Endodermal cell (in vitro differentiated cells): ENCODE measurements around the gene DNAAF3. TPM values are rescaled to one million over a fixed set of nuclear protein-coding genes. Genes with fewer than 3 reads are reported as not detected.
A peak's percentile ranks its signal among the peaks of the same experiment; 100 is the strongest.

ENCODE experiments used
- DNase-seq: peaks from one replicate; pipeline ENCODE4 v3.0.0-alpha.2; 2017
- H3K27ac ChIP-seq: 2 replicates; pipeline ENCODE4 v1.5.1; 2013; ENCODE audit warnings: mild to moderate bottlenecking, low read depth, low read length, moderate library complexity
- H3K27me3 ChIP-seq: 2 replicates; pipeline ENCODE4 v1.6.1; 2013; ENCODE audit warnings: mild to moderate bottlenecking, low read length, moderate library complexity; ENCODE audit not compliant: insufficient read depth, control insufficient read depth, poor library complexity, severe bottlenecking
- H3K36me3 ChIP-seq: 2 replicates; pipeline ENCODE4 v1.7.0; 2013; ENCODE audit warnings: mild to moderate bottlenecking, low read length, moderate library complexity; ENCODE audit not compliant: control insufficient read depth, insufficient read depth
- H3K4me1 ChIP-seq: one replicate; pipeline ENCODE4 v1.7.0; 2013; ENCODE audit warnings: low read length; ENCODE audit not compliant: control insufficient read depth, insufficient read depth
- H3K4me3 ChIP-seq: 2 replicates; pipeline ENCODE4 v1.5.1; 2013; ENCODE audit warnings: mild to moderate bottlenecking, low read length, moderate library complexity
- H3K9ac ChIP-seq: 2 replicates; pipeline ENCODE4 v1.6.1; 2013; ENCODE audit warnings: mild to moderate bottlenecking, low read length, moderate library complexity; ENCODE audit not compliant: poor library complexity, severe bottlenecking; ENCODE audit errors: extremely low read depth
- H3K9me3 ChIP-seq: 2 replicates; pipeline ENCODE4 v1.6.1; 2013; ENCODE audit warnings: mild to moderate bottlenecking, low read length, moderate library complexity; ENCODE audit not compliant: control insufficient read depth
- H3K27ac Mint-ChIP-seq: 2 replicates; pipeline ENCODE4 v1.8.0; 2020; ENCODE audit warnings: mixed read lengths
- H3K27me3 Mint-ChIP-seq: 2 replicates; pipeline ENCODE4 v1.8.0; 2021; ENCODE audit warnings: mild to moderate bottlenecking, mixed read lengths; ENCODE audit not compliant: insufficient read depth
- H3K36me3 Mint-ChIP-seq: 2 replicates; pipeline ENCODE4 v1.8.0; 2020; ENCODE audit warnings: low read depth, mixed read lengths
- H3K4me1 Mint-ChIP-seq: 2 replicates; pipeline ENCODE4 v1.8.0; 2020; ENCODE audit warnings: mixed read lengths
- H3K4me3 Mint-ChIP-seq: 2 replicates; pipeline ENCODE4 v1.8.0; 2020; ENCODE audit warnings: mild to moderate bottlenecking, moderate library complexity, mixed read lengths
- H3K9me3 Mint-ChIP-seq: 2 replicates; pipeline ENCODE4 v1.8.0; 2020; ENCODE audit warnings: mild to moderate bottlenecking, mixed read lengths
- whole genome bisulfite sequencing, 2 experiments: methylation state at CpG; one replicate each; pipeline versions ENCODE4 v1.1.5 to v1.1.7; 2013; ENCODE audit warnings: missing lambda C conversion rate in 2 of 2, mixed read lengths in 1 of 2; ENCODE audit not compliant: insufficient coverage in 1 of 2, insufficient read length in 1 of 2; 5-methylcytosine and 5-hydroxymethylcytosine counted together
- total RNA-seq, 2 donors: library from RNA; stranded (reverse); fragmentation: NEBNext Ultra II Directional in 1 of 2; extraction: Animal tissue kit (Norgen Biotek cat#: 25700) in 1 of 2; gene quantifications; 2 replicates in 1 of 2; 3 replicates in 1 of 2; pipeline ENCODE4 v1.2.1, GENCODE V29; 2021
- TF ChIP-seq, protein P1 (sequence below): fragments of 200-600 bp; sonication (generic); conservative IDR thresholded peaks from 2 replicates; pipeline ENCODE4 v1.5.0; 2021; ENCODE audit warnings: antibody characterized with exemption, mild to moderate bottlenecking

Gene DNAAF3
- total RNA-seq, 2 donors from 2014 or later, result 5.9 to 9.5 TPM

DNA sequence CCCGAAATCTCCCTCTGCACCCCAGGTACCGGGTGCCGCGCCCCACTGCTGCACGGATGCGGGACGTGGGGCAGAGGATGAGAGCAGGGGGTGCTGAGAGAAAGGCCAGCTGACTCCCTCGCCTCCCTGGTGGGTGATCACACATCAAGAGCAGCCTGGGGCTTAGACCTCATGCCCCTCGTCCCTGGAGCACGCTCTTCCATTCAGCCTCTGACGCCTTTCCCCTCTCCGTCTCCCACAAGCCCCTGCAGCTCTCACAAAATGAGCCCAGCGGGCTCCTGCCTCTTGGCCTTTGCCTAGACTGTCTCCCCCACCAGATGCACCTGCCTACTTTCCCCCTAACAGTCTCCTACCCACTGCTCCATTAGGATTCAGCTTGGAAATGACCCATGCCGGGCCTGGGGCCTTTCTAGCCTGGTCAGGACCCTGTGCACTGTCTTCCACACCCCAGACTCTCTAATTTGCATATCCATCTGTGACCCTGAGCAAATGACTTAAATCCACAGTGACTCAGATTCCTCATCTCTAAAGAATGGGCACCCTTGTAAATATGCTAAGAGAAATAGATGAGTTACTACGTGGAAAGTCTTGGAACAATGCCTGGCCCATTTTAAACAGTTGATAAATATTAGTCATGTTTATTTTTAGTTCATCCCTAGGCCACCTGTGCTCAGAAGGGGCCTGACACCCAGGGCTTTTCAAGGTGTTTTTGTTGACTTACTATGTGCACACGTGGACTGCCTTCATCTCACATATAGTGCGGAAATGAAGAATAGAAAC, 43.5 kb upstream of the DNAAF3 start:
- whole genome bisulfite sequencing, 2 experiments, result 70 to 76% methylated on average over 6 to 17 of the region's 17 CpGs
- peaks cover 8% of the 10 kb centered on the region for H3K9me3 ChIP-seq

DNA sequence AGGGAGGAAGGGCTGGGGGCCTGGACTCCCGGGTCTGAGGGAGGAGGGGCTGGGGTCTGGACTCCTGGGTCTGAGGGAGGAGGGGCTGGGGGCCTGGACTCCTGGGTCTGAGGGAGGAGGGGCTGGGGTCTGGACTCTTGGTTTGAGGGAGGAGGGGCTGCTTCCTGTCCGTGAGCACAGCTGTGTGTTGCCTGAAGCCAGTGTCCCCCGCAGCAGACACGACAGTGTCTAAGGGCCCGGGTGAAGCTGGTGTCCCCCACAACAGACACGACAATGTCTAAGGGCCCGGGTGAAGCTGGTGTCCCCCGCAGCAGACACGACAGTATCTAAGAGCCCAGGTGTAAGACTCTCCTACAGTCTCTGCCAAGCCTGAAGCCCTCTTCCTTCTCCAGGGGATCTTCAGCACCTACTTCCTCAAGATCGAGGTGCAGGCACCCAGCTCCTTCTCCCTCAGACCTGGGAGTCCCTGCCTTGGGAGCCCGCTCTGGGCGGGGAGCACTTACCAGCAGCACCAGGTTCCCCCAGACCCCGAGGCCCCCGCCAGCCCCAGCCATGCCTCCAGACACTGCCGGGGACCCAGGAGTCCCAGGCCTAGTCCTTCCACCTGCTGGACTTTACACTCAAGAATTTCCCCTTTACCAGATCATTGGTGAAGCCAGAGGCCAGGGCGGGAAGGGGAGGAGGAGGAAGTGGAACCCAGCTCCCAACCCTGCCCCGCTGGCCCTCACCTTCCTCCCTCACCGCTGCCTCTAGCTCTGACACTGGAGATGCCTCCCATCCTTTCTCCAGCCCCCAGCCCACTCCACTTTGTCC, 42.7 kb upstream of the DNAAF3 start, which contains the start of gene PTPRH:
PTPRH (minus strand) TSS at position 622 of the 813 bp plus-strand sequence; CDS start at position 554, 68 bp downstream.
- Mint-ChIP-seq H3K9me3 (peaks cover 26% of the 10 kb centered on the region), H3K4me1 (peaks cover 3% of the 10 kb centered on the region), H3K36me3 (no peaks in the 10 kb centered on the region), H3K4me3 (no peak within 1 kb of the TSS), H3K27me3 (peaks cover 47% of the 10 kb centered on the region), H3K27ac (no peak within 1 kb of the TSS)
- 78 to 81% methylated on average over 8 to 16 of the region's 18 CpGs for WGBS, 2 experiments
- no peak for DNase-seq
- peaks cover 8% of the 10 kb centered on the region for H3K9me3 ChIP-seq
- TF ChIP-seq, protein P1, sequence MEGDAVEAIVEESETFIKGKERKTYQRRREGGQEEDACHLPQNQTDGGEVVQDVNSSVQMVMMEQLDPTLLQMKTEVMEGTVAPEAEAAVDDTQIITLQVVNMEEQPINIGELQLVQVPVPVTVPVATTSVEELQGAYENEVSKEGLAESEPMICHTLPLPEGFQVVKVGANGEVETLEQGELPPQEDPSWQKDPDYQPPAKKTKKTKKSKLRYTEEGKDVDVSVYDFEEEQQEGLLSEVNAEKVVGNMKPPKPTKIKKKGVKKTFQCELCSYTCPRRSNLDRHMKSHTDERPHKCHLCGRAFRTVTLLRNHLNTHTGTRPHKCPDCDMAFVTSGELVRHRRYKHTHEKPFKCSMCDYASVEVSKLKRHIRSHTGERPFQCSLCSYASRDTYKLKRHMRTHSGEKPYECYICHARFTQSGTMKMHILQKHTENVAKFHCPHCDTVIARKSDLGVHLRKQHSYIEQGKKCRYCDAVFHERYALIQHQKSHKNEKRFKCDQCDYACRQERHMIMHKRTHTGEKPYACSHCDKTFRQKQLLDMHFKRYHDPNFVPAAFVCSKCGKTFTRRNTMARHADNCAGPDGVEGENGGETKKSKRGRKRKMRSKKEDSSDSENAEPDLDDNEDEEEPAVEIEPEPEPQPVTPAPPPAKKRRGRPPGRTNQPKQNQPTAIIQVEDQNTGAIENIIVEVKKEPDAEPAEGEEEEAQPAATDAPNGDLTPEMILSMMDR, result no peak
- H3K36me3 ChIP-seq, result no peaks in the 10 kb centered on the region
- no peaks in the 10 kb centered on the region for H3K27me3 ChIP-seq
- H3K4me3 ChIP-seq, result no peak within 1 kb of the TSS
- peak within 1 kb of the TSS; percentile 49 for H3K27ac ChIP-seq
- H3K4me1 ChIP-seq, result no peaks in the 10 kb centered on the region
- H3K9ac ChIP-seq, result no peak within 1 kb of the TSS

More for the DNA sequence above, 43.5 kb upstream of the DNAAF3 start:
- Histone ChIP-seq H3K36me3 (no peaks in the 10 kb centered on the region), H3K27me3 (no peaks in the 10 kb centered on the region), H3K4me1 (no peaks in the 10 kb centered on the region), H3K27ac (peak overlapping the region; percentile 49), H3K9ac (no peak overlapping the region), H3K4me3 (no peak overlapping the region)
- H3K36me3 Mint-ChIP-seq, result no peaks in the 10 kb centered on the region
- TF ChIP-seq, protein P1, result no peak
- no peak for DNase-seq
- H3K4me1 Mint-ChIP-seq, result peaks cover 3% of the 10 kb centered on the region
- H3K27ac Mint-ChIP-seq, result no peak overlapping the region
- H3K4me3 Mint-ChIP-seq, result no peak overlapping the region
- H3K9me3 Mint-ChIP-seq, result peaks cover 32% of the 10 kb centered on the region
- peaks cover 46% of the 10 kb centered on the region for H3K27me3 Mint-ChIP-seq

- Histone ChIP-seq H3K27me3 (no peaks in the 10 kb centered on the region), H3K4me1 (no peaks in the 10 kb centered on the region), H3K9me3 (no peaks in the 10 kb centered on the region), H3K4me3 (no peak overlapping the region), H3K27ac (no peak overlapping the region), H3K9ac (no peak overlapping the region), H3K36me3 (no peaks in the 10 kb centered on the region)
- peaks cover 42% of the 10 kb centered on the region for H3K27me3 Mint-ChIP-seq
- no peak overlapping the region for H3K4me3 Mint-ChIP-seq
- DNase-seq, result peak; percentile 92
- 45 to 60% methylated on average over 15 to 29 of the region's 29 CpGs for WGBS, 2 experiments
- H3K27ac Mint-ChIP-seq, result no peak overlapping the region
- TF ChIP-seq, protein P1, result no peak
- H3K9me3 Mint-ChIP-seq, result peaks cover 4% of the 10 kb centered on the region
- H3K36me3 Mint-ChIP-seq, result no peaks in the 10 kb centered on the region
- peaks cover 3% of the 10 kb centered on the region for H3K4me1 Mint-ChIP-seq
Measured at GRCh38 chr19:55206664-55207500, 40.5 kb upstream of the DNAAF3 start.
